SU-DHL-6 (cell line): ENCODE measurements around the gene EBF3.

Experiments
- CTCF ChIP-seq: fragments of 200-600 bp; sonication (generic); IDR thresholded peaks from one replicate; pipeline ENCODE4 v1.5.1; 2017; ENCODE audit warnings: antibody characterized with exemption, mild to moderate bottlenecking, low read length, moderate library complexity; ENCODE audit not compliant: insufficient read depth, poor library complexity, severe bottlenecking
- EZH2phosphoT487 ChIP-seq: fragments of 200-600 bp; sonication (generic), shearing (Covaris generic); conservative IDR thresholded peaks from 2 replicates; pipeline ENCODE4 v1.6.1; 2018; ENCODE audit warnings: mild to moderate bottlenecking, antibody characterized with exemption, low read length, moderate library complexity, mixed read lengths

GRCh38 chr10:129832573-129833467 is 131.3 kb downstream of the EBF3 start:
- TF ChIP-seq CTCF = no peak
- TF ChIP-seq EZH2phosphoT487 = no peak
